NCI-H1417 treated with DMSO at 0.1 percent for 48 hours (cell line): Measurements from ENCODE around the gene ATP2A2.
"Not testable (repeated sequence)": the region's sequence is repeated elsewhere in the genome, so short reads cannot be mapped to it uniquely, and the experiment has no call there.

Experiments used
- DNase-seq: peaks from one replicate; lab custom pipeline; 2025; lab: John Stamatoyannopoulos, UW

The ATP2A2 gene

DNA sequence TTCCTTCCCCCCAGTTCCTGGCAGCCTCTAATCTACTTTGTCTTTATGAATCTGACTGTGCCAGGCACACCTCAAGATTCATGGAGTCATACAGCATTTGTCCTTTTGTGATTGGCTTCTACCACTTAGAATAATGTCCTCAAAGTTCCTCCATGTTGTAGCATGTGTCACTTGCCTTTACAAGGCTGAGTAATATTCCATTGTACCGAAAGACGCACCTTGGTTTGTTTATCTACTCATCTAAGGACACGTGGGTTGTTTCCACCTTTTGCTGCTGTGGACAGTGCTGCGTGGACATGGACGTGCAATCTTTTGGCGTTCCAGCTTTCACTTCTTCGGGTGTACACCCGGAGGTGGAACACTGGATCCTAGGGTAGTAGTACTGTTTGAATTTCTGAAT lies 88.9 kb downstream of the ATP2A2 start:
- DNase-seq, result no peak

- DNase-seq, result no peak
These were observed 89.7 kb downstream of the ATP2A2 start for GRCh38 chr12:110370732-110371231.

DNA sequence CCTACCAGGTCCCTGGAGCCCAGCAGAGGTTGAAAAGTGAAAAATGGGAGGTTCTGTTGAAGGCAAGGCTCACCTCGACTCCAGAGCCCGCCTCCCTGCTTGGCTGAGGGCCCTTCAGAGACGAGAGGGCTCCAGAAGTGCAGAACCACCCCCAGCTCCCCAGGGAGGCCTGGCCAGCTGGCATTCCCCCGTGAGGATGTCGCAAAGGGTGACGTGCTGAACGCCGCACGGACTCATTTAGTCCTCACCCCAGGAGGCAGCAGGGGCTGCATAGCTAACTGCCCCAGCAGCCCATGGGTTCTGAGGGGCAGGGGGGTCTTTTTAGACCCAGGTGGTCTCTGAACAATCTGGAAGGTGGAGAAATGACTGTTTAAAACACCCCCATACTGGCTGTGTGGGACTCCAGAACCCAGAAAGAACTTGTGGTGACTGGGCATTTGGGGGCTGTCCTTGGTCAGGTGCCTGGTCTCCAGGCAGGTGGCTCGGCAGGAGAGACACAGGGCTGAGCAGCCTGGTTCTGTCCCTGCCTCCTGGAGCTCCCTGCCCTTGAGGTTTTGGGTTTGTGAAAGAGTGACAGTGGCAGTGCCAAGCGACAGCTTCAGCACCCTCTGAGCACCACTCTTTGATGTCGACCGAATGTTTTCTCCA lies 90.5 kb downstream of the ATP2A2 start:
- no peak for DNase-seq

DNA sequence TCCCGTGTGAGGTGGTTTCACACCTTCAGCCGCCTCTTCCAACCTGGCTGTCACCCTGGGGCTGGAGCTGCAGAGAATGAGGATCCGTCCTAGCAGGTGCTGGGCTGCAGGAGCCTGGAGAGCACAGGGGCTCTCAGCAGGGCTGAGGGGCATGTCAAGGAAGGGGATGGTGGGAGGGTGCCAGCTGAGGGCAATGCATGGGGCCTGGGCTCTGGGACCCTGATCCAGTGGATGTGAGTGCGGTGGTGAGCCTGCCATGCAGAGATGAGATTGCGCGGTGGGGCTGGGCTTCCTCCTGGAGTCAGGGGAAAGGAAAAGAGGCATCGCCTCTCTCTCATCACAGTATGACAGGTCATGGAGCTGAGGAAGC lies 91.0 kb downstream of the ATP2A2 start:
- no peak for DNase-seq

- no peak for DNase-seq
These were observed 92.0 kb downstream of the ATP2A2 start for GRCh38 chr12:110373025-110373424.

GRCh38 chr12:110373425-110373824 lies 92.4 kb downstream of the ATP2A2 start:
- DNase-seq, result no peak

GRCh38 chr12:110373962-110374611 lies 93.0 kb downstream of the ATP2A2 start:
- DNase-seq, result no peak

DNA sequence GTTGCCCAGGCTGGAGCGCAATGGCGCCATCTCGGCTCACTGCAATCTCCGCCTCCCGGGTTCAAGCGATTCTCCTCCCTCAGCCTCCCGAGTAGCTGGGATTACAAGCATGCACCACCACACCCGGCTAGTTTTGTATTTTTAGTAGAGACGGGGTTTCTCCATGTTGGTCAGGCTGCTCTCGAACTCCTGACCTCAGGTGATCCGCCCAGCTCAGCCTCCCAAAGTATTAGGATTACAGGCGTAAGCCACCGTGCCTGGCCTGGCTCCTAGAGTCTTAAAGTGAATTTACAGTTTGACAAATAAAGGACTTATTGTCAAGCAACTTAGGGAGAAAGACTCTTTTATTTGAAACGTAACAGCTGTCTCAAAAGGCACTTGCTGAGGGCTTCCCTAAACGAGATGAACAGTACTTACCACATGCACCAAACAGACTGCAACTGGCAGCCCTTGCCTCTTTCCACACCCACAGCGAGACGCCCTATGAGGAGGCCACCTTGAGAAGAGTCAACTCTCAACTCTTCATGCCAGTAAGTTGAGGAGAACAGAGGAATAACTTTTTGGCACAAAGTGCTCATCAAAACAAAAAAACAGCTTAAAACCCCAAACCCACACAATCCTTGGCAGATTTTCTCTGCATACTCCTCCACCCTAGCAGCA lies 97.2 kb downstream of the ATP2A2 start:
- not testable (repeated sequence) for DNase-seq

- no peak for DNase-seq
These were observed 98.2 kb downstream of the ATP2A2 start for GRCh38 chr12:110379197-110379596.

GRCh38 chr12:110379631-110380030 lies 98.6 kb downstream of the ATP2A2 start:
- DNase-seq, result no peak

GRCh38 chr12:110382683-110383082 lies 101.6 kb downstream of the ATP2A2 start:
- no peak for DNase-seq
